NCI-H446 treated with DMSO at 0.1 percent for 48 hours (cell line): Measurements from ENCODE around the gene MED23.
"Not testable (repeated sequence)": the region's sequence is repeated elsewhere in the genome, so short reads cannot be mapped to it uniquely, and the experiment has no call there.

Experiments used
- DNase-seq: peaks from one replicate; lab custom pipeline; 2025; lab: John Stamatoyannopoulos, UW

Gene MED23

GRCh38 chr6:131572686-131573415 is 55.2 kb downstream of the MED23 start, which contains the start of gene ARG1:
ARG1 (plus strand) TSS chr6:131573226; CDS start chr6:131573283, 57 bp downstream.
- no peak for DNase-seq

GRCh38 chr6:131568726-131569125 is 59.3 kb downstream of the MED23 start:
- no peak for DNase-seq

DNA sequence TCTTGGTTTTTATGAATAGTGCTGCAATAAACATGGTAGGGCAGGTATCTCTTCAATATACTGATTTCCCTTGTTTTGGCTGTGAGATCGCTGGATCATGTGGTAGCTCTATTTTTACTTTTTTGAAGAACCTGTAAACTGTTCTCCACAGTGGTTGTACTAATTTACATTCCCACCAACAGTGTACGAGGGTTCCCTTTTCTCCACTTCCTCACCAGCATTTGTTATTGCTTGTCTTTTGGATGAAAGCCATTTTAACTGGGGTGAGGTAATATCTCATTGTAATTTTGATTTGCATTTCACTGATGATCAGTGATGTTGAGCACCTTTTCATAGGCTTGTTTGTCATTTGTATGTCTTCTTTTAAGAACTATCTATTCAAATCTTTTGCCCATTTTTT is 63.0 kb downstream of the MED23 start:
- DNase-seq: no peak

- DNase-seq: no peak
These were observed 65.9 kb downstream of the MED23 start for GRCh38 chr6:131561925-131562707.

GRCh38 chr6:131558922-131559321 is 69.1 kb downstream of the MED23 start:
- DNase-seq: no peak

GRCh38 chr6:131555992-131556391 is 72.0 kb downstream of the MED23 start:
- no peak for DNase-seq

DNA sequence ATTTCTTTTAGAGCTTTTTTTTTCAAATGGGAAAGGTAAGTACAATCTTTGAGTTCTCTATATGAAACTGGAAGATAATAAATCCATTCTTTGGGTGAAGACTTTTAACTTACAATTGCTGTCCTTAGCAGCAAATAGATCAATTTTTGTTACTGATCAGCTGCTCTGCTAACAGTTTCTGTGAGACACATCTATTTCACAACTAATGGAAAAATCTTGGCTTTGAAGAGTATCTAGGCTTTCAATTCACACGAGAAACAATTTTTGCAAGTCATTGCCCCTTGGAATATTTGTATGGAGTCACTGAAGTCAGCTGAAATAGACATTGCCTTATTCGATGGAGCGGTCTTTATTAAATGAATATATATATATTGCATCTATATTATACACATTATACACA is 75.5 kb downstream of the MED23 start:
- no peak for DNase-seq

GRCh38 chr6:131551902-131552301 is 76.1 kb downstream of the MED23 start:
- no peak for DNase-seq

GRCh38 chr6:131549811-131550210 is 78.2 kb downstream of the MED23 start:
- DNase-seq: no peak

- no peak for DNase-seq
These were observed 79.6 kb downstream of the MED23 start for GRCh38 chr6:131548441-131548840.

- DNase-seq: no peak
These were observed 80.6 kb downstream of the MED23 start for GRCh38 chr6:131547488-131547887.

GRCh38 chr6:131545317-131545716 is 82.7 kb downstream of the MED23 start:
- DNase-seq: no peak

DNA sequence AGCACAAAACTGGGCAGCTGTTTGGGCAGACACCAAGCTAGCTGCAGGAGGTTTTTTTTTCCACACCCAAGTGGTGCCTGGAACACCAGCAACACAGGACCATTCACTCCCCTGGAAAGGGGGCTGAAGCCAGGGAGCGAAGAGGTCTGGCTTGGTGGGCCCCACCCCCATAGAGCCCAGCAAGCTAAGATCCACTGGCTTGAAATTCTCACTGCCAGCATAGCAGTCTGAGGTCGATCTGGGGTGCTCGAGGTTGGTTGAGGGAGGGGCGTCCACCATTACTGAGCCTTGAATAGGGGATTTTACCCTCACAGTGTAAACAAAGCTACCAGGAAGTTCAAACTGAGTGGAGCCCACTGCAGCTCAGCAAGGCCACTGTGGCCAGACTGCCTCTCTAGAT is 89.4 kb downstream of the MED23 start:
- not testable (repeated sequence) for DNase-seq

- no peak for DNase-seq
These were observed 95.4 kb downstream of the MED23 start for GRCh38 chr6:131532580-131533039.

GRCh38 chr6:131531681-131532080 is 96.4 kb downstream of the MED23 start:
- not testable (repeated sequence) for DNase-seq

- DNase-seq: not testable (repeated sequence)
These were observed 97.1 kb downstream of the MED23 start for GRCh38 chr6:131530936-131531335.

- no peak for DNase-seq
These were observed 103.2 kb downstream of the MED23 start for GRCh38 chr6:131524695-131525336.

- no peak for DNase-seq
These were observed 103.9 kb downstream of the MED23 start for GRCh38 chr6:131523988-131524673.
